SJCRH30 (cell line): ENCODE results near the gene LLGL2. TPM values are rescaled to one million over a fixed set of nuclear protein-coding genes. Genes with fewer than 3 reads are reported as not detected.
"Not testable (repeated sequence)": the region's sequence is repeated elsewhere in the genome, so short reads cannot be mapped to it uniquely, and the experiment has no call there.

ENCODE experiments used
- DNase-seq, 2 experiments: peaks; one replicate each; pipeline ENCODE4 v3.0.0-alpha.2; 2015 to 2020
- H3K27ac ChIP-seq: fragments of 250-450 bp; sonication (Bioruptor Pico); 2 replicates; pipeline ENCODE4 v1.5.1; 2020; ENCODE audit warnings: mild to moderate bottlenecking, moderate library complexity
- H3K27me3 ChIP-seq: fragments of 250-450 bp; sonication (Bioruptor Pico); 2 replicates; pipeline ENCODE4 v1.5.1; 2020; ENCODE audit warnings: mild to moderate bottlenecking, moderate library complexity
- H3K36me3 ChIP-seq: fragments of 250-450 bp; sonication (Bioruptor Pico); 2 replicates; pipeline ENCODE4 v1.5.1; 2020; ENCODE audit warnings: mild to moderate bottlenecking, moderate library complexity
- H3K4me1 ChIP-seq: fragments of 250-450 bp; sonication (Bioruptor Pico); 2 replicates; pipeline ENCODE4 v1.5.1; 2020; ENCODE audit warnings: mild to moderate bottlenecking, moderate library complexity
- H3K4me3 ChIP-seq: fragments of 250-450 bp; sonication (Bioruptor Pico); 2 replicates; pipeline ENCODE4 v1.5.1; 2020; ENCODE audit warnings: mild to moderate bottlenecking, moderate library complexity
- H3K9me3 ChIP-seq: fragments of 250-450 bp; sonication (Bioruptor Pico); replicated peaks from 2 replicates; pipeline ENCODE4 v1.5.1; 2020; ENCODE audit warnings: mild to moderate bottlenecking, moderate library complexity
- total RNA-seq: library from RNA; depleted of rRNA; stranded (reverse); fragments of >200 nt; shearing (Covaris generic); gene quantifications from 2 replicates; pipeline ENCODE4 v1.2.3, GENCODE V29; 2014

Gene LLGL2
- total RNA-seq, 1 experiment from 2014 or later = not detected

- not testable (repeated sequence) for DNase-seq
Measured at GRCh38 chr17:75583197-75583596, 57.7 kb downstream of the LLGL2 start.

DNA sequence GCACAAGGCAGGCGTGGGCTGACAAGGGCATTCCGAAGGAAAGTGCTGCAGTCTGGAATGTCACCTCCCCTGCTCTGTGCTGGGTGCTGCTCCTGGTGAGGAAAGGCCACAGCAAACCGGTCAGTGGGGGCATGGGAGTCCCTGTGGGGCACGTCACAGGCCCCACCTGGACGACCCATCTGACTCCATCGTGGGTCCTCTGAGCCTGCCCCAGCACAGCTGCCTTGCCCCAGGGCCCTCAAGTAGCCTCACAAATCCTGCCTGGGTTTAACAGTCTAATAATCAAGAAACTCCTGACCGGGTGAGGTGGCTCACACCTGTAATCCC, 59.3 kb downstream of the LLGL2 start:
- Histone ChIP-seq H3K27me3 (peaks cover 3% of the 10 kb centered on the region; the same call in 1 of the 2 replicates), H3K4me3 (no peak overlapping the region), H3K9me3 (no peaks in the 10 kb centered on the region; the same call in 1 of the 2 replicates), H3K36me3 (no peaks in the 10 kb centered on the region), H3K27ac (no peak overlapping the region), H3K4me1 (no peaks in the 10 kb centered on the region)
- DNase-seq = no peak

More at GRCh38 chr17:75583197-75583596, 57.7 kb downstream of the LLGL2 start:
- H3K9me3 ChIP-seq, H3K4me3 ChIP-seq, H3K36me3 ChIP-seq, H3K4me1 ChIP-seq, H3K27ac ChIP-seq, H3K27me3 ChIP-seq: not testable (repeated sequence)

GRCh38 chr17:75587675-75588595, 62.4 kb downstream of the LLGL2 start, which contains the start of gene MYO15B:
TSS of gene MYO15B (plus strand) at chr17:75587800. CDS start at chr17:75588058, 258 bp downstream.
- Histone ChIP-seq H3K36me3 (no peaks in the 10 kb centered on the region), H3K27ac (no peak within 1 kb of the TSS), H3K4me3 (peak within 1 kb of the TSS; percentile 59), H3K27me3 (peaks cover 11% of the 10 kb centered on the region; the same call in 1 of the 2 replicates), H3K9me3 (no peaks in the 10 kb centered on the region), H3K4me1 (no peaks in the 10 kb centered on the region)
- no peak for DNase-seq

DNA sequence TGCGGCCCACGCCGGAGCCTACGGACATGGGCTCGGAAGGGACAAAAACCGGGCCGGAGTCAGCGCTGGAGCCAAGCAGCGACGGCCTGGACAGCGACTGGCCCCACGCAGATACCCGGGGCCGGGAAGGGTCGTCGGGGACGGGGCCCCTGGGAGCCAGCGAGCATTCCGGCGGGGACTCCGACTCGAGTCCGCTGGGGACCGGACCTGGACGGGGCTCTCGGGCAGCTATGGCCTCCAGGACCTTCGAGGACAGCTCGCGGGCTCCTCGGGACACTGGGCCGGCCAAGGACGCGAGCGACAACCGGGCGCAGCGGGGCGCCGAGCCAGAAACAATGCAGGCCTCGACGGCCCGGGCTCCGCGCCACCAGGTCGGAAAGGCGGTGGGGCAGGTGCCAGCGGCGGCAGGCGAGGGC, 63.1 kb downstream of the LLGL2 start:
- no peak for DNase-seq
- H3K4me3 ChIP-seq = peak overlapping the region; percentile 59
- H3K4me1 ChIP-seq = no peaks in the 10 kb centered on the region
- H3K36me3 ChIP-seq = no peaks in the 10 kb centered on the region
- H3K9me3 ChIP-seq = no peaks in the 10 kb centered on the region
- peaks cover 11% of the 10 kb centered on the region; the same call in 1 of the 2 replicates for H3K27me3 ChIP-seq
- no peak overlapping the region for H3K27ac ChIP-seq

- Histone ChIP-seq H3K27ac (no peak overlapping the region), H3K9me3 (no peaks in the 10 kb centered on the region), H3K4me3 (peak overlapping the region; percentile 59), H3K27me3 (peaks cover 13% of the 10 kb centered on the region; the same call in 1 of the 2 replicates), H3K4me1 (no peaks in the 10 kb centered on the region), H3K36me3 (no peaks in the 10 kb centered on the region)
- peak; percentile 98 for DNase-seq
Measured at GRCh38 chr17:75589012-75589918, 63.8 kb downstream of the LLGL2 start.

- no peaks in the 10 kb centered on the region for H3K4me1 ChIP-seq
- DNase-seq = peak in 1 of 2 experiments; percentile 9
- H3K4me3 ChIP-seq = peak overlapping the region; percentile 59
- peaks cover 20% of the 10 kb centered on the region; the same call in 1 of the 2 replicates for H3K27me3 ChIP-seq
- H3K27ac ChIP-seq = no peak overlapping the region
- H3K9me3 ChIP-seq = no peaks in the 10 kb centered on the region
- H3K36me3 ChIP-seq = no peaks in the 10 kb centered on the region
Measured at GRCh38 chr17:75589919-75590303, 64.4 kb downstream of the LLGL2 start.

DNA sequence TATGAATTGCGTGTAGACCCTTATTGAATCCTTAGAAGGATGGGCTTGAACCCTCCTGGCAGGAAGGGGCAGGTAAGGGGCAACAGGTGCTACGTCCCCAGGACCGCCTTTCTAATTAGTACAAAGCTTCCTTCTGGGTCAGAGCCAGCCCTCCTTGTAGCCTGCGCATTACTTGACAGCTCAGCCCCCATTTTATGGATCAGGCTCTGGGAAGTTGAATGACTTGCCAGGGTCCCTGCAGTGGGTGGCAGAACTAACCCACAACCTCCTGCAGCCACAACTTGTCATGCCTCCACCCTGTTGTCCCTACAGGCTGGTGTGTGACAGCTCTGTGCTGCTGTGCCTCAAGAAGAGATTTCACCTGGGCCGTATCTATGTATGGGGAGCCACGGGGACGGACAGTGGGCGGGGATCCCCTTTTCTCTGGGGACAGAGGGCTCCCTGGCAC, 64.8 kb downstream of the LLGL2 start:
- Histone ChIP-seq H3K36me3 (no peaks in the 10 kb centered on the region), H3K9me3 (no peaks in the 10 kb centered on the region), H3K27me3 (peaks cover 24% of the 10 kb centered on the region; the same call in 1 of the 2 replicates), H3K4me1 (no peaks in the 10 kb centered on the region), H3K4me3 (no peak overlapping the region), H3K27ac (no peak overlapping the region)
- DNase-seq = no peak

- H3K27ac ChIP-seq = no peak overlapping the region
- H3K27me3 ChIP-seq = peaks cover 31% of the 10 kb centered on the region; the same call in 1 of the 2 replicates
- no peak for DNase-seq
- no peaks in the 10 kb centered on the region for H3K36me3 ChIP-seq
- H3K4me1 ChIP-seq = no peaks in the 10 kb centered on the region
- no peaks in the 10 kb centered on the region for H3K9me3 ChIP-seq
- no peak overlapping the region for H3K4me3 ChIP-seq
Measured at GRCh38 chr17:75590849-75591721, 65.6 kb downstream of the LLGL2 start.

DNA sequence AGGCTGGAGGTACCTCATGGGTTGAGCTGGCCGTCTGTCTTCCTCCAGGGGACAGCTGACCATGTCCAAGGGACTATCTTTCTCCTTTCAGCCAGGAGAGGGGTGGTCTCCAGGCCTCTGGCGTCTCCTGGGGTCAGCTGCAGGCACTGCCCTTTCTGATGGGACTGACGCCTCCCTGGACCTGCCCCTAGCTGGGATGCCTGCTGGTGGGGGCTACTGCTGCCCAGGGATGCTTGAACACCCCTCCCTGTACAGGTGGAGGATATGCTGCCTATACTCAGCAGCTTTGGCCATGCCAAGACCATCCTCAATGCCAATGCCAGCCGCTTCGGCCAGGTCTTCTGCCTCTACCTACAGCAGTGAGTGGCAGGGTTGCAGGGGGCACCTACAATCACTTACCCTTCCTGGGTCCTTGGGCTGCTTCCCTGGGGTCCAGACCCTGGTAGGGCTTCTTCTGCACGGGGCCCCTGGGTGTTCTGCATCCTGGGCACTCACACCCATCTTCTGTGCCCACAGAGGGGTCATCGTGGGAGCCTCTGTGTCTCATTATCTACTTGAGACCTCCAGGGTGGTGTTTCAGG, 66.3 kb downstream of the LLGL2 start:
- Histone ChIP-seq H3K27me3 (peaks cover 38% of the 10 kb centered on the region), H3K4me1 (no peaks in the 10 kb centered on the region), H3K36me3 (no peaks in the 10 kb centered on the region), H3K4me3 (no peak overlapping the region), H3K9me3 (no peaks in the 10 kb centered on the region), H3K27ac (no peak overlapping the region)
- no peak for DNase-seq

DNA sequence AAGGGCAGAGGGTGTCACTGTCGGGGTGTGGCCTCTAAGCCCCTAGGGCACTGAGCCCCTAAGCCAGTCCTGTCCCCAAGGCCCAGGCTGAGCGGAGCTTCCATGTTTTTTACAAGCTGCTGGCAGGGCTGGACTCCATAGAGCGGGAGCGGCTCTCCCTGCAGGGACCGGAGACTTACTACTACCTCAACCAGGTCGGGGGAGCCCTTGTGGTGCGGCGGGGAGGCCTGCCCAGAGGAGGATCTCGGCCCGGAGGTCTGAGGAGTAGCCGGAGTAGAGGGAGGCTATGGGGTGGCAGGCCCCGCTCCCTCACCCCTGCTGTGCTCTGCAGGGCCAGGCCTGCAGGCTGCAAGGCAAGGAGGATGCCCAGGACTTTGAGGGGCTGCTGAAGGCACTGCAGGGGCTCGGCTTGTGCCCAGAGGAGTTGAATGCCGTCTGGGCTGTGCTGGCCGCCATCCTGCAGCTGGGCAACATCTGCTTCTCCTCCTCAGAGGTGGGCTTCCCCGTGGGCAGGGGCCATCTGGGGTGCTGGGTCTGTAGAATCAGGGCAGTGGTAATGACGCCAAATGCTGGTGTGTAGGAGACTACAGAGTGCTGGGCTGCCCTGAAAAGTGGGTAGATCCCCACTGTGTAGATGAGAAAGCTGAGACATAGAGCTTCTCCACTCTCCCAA, 67.0 kb downstream of the LLGL2 start:
- Histone ChIP-seq H3K4me1 (no peaks in the 10 kb centered on the region), H3K36me3 (no peaks in the 10 kb centered on the region), H3K9me3 (no peaks in the 10 kb centered on the region), H3K27me3 (peaks cover 37% of the 10 kb centered on the region), H3K4me3 (no peak overlapping the region), H3K27ac (no peak overlapping the region)
- no peak for DNase-seq

GRCh38 chr17:75593430-75593829, 67.9 kb downstream of the LLGL2 start:
- not testable (repeated sequence) for H3K36me3 ChIP-seq, DNase-seq, H3K4me1 ChIP-seq, H3K27ac ChIP-seq, H3K9me3 ChIP-seq, H3K4me3 ChIP-seq
- H3K27me3 ChIP-seq = peaks cover 35% of the 10 kb centered on the region

GRCh38 chr17:75594499-75595283, 69.2 kb downstream of the LLGL2 start:
- Histone ChIP-seq H3K27ac (no peak overlapping the region), H3K4me1 (no peaks in the 10 kb centered on the region), H3K36me3 (no peaks in the 10 kb centered on the region), H3K4me3 (no peak overlapping the region), H3K9me3 (no peaks in the 10 kb centered on the region), H3K27me3 (peaks cover 35% of the 10 kb centered on the region)
- no peak for DNase-seq
